GM18505 (cell line): ENCODE data around the gene PAX4.
"Not testable (repeated sequence)": the region's sequence is repeated elsewhere in the genome, so short reads cannot be mapped to it uniquely, and the experiment has no call there.

Source experiments
- ATAC-seq: cut with Tn5 transposase; IDR thresholded peaks from one replicate; pipeline ENCODE4 v1.9.1; 2021; ENCODE audit not compliant: unreplicated experiment
- POLR2A ChIP-seq: IDR thresholded peaks from 4 replicates; pipeline ENCODE4 v1.6.1; 2011; ENCODE audit warnings: borderline replicate concordance; ENCODE audit not compliant: insufficient read depth, insufficient read length; ENCODE audit errors: extremely low read depth

PAX4 gene

DNA sequence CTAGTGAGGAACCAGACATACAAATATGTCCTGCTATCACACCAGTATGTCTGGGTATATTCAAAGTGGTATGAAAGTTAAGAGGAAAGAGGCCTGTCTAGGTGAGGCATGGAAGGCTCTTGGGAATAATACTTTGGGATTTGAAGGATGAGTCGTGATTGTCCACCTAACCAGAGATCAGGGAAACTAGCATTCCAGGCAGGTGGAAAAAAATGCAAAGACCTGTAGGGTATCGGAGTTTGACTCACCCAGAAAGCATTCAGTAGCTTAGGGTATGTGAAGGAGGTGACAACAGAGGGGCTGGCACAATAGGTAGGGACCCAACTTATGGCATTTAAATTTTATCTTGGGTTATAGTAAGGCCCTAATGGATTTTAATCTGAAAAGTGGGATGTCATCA lies 31.6 kb downstream of the PAX4 start:
- no peak for ATAC-seq
- no peak for TF ChIP-seq POLR2A

DNA sequence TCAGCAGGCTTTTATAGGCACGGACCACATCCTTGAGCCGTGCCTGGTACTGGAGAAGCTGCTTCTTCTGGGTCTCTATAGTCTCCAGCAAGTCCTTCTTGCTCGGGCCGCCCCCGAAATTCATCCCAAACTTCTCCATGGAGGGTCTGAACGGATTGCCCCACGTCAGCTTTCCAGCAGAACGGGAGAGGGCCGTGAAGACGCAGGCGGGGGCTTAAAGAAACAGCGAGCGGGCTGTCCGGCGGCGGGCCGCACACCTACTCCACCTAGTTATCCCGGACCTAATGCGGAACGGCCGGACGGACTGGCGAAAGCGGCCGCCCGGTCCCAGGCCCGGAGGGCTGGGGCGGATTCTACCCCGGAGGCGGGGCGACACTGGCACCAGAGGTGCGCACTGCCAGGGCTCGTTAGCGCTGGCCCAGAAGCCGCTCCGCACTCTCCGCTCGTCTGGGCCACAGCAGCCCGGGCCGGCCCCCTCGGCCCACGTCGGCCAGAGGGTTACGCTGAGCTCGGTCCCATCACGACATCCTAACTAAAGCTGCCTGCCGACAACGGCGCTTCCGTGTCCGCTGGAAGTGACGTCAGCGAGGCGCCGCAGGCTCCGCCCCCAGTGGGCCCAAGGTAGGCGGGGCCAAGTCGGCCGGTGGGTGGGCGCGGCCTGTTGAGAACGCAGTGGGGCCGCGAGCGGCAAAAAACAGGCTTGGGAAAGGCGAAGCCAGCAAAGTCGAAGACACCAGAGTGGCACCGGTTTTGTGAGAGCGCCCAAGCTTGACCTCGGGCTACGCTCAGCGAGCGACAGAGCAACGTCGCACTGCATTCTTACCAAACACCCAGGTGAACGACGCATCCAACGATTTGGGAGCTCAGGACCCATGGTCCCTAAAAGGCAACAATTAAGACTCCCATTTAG lies 32.6 kb downstream of the PAX4 start, which contains the start of gene GCC1:
Gene GCC1, minus strand, starts transcription at position 553 of the 910 bp plus-strand sequence. Its CDS starts 414 bp downstream, at position 139.
- ATAC-seq = peak; percentile 77
- peak; percentile 93 for TF ChIP-seq POLR2A

DNA sequence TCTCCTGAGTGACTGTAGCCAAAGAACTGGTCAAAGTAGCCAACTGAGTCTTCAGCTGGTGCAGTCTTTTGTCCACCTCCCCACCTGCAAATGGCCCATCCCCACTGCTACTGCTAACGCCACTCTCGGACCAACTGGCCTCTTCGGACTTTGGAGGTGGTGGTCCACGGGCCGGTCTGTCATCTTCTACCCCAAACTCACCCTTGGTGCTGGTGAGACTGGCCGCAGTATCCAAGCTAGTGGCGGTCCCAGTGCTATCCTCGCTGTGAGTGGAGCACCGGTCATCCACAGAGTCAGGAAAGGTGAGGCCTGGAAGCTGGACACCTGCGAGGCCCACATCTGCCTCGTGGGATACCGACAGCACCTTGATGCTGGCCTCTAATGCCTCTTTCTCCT lies 33.3 kb downstream of the PAX4 start:
- no peak for ATAC-seq
- no peak for TF ChIP-seq POLR2A

- no peak for ATAC-seq
- no peak for TF ChIP-seq POLR2A
Measured at GRCh38 chr7:127582361-127582760, 35.6 kb downstream of the PAX4 start.

- TF ChIP-seq POLR2A = no peak
- ATAC-seq = no peak
Measured at GRCh38 chr7:127581716-127582115, 36.2 kb downstream of the PAX4 start.

DNA sequence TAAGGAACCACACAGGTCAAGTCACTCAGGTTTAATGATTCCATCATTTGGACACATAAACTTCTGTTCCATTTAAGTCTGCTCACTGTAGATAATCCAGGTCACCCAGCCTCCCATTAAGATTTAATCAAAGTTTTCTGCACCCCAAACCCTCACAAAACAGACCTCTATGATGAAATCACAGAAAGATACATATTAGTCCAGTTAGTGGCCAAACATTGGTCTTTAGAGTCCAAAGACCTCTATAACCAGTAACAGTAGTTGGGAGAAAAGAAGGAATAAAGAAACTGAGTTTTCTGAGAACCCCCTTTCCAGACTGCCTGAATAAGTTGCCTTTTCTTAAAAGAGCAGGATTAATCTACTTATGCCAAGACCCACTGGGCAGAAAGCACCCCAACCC lies 37.3 kb downstream of the PAX4 start:
- TF ChIP-seq POLR2A = no peak
- ATAC-seq = no peak

- no peak for ATAC-seq
- no peak for TF ChIP-seq POLR2A
Measured at GRCh38 chr7:127578711-127579275, 39.1 kb downstream of the PAX4 start.

DNA sequence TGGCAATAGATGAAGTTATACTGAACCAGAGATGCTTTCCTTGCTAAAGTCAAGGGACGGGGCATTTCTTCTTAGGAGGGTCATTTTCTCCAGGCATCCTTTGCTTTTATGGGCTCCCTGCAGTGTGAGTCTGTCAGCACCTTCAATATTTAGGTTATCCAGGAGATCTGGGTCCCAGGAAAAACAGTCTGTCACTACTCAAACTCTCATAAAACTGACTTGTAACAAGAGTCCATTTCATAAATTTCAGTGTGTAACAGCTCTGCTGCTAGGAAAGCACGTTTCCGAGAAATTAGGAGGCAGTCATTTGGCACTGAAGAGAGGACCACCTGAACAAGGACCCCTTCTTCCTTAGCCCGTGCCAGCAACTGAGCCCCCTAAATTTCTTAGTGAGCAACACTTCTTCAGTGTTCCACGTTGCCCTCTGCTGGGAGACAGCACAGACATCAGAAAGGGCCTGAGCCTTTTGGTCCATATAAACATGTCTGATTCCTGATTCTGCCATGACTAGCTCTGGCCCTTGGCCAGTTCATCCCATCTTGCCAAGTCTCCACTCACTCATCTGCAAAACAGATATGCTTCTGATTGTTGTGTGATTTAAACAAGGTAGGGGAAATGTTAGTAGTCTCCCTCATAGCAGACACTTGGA lies 39.8 kb downstream of the PAX4 start:
- no peak for TF ChIP-seq POLR2A
- no peak for ATAC-seq

DNA sequence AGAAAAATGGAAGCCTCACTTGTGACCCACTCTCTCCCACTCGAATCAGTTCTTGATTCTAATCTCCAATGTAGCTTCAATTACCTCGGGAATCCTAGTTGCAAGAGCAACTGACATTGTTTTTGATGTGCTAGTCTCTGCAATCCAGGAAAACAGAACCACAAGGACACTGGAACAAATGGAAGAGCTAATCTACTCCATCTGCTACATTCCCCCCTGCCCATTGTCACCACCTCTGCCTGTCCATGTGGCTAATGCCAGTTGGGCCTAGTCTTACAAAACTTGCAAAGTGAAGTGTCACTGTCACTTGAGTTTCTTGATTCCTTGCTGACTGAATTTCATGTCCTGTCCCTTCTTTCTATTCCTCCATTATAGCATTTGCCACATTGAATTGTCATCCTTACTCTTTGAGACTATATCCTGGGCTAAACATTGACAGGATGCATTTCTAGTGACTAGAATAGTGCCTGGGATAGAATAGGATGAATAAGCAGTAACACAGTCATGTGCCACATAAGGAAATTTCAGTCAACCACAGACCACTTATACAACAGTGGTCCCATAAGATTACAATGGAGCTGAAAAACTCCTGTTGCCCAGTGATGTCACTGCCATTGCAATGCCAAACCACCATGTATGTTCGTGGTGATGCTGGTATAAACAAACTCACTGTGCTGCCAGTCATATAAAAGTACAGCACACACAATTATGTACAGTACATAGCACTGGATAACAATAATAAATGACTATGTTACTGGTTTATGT lies 46.0 kb downstream of the PAX4 start:
- no peak for ATAC-seq

DNA sequence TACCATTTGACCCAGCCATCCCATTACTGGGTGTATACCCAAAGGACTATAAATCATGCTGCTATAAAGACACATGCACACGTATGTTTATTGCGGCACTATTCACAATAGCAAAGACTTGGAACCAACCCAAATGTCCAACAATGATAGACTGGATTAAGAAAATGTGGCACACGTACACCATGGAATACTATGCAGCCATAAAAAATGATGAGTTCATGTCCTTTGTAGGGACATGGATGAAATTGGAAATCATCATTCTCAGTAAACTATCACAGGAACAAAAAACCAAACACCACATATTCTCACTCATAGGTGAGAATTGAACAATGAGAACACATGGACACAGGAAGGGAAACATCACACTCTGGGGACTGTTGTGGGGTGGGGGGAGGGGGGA lies 49.9 kb downstream of the PAX4 start:
- ATAC-seq = not testable (repeated sequence)

More for the DNA sequence above, 46.0 kb downstream of the PAX4 start:
- TF ChIP-seq POLR2A = no peak

- no peak for ATAC-seq
- TF ChIP-seq POLR2A = no peak
Measured at GRCh38 chr7:127566242-127566641, 51.7 kb downstream of the PAX4 start.
